Measurements from ENCODE around the gene HOXA11. TPM values are rescaled to one million over a fixed set of nuclear protein-coding genes. Genes with fewer than 3 reads are reported as not detected.
A peak's percentile ranks its signal among the peaks of the same experiment; 100 is the strongest.

HOXA11 gene
- polyA plus RNA-seq, 6 donors from 2014 or later, result not detected

- DNase-seq, result no peak
- Mint-ChIP-seq H3K27ac (peak within 1 kb of the TSS in 4 of 6 donors; percentile 89 to 97 (median 94)), H3K9me3 (peaks cover 0 to 27% (median 5%) of the 10 kb centered on the region in 7 donors), H3K4me3 (peak within 1 kb of the TSS in 7 of 8 donors; percentile 15 to 80 (median 64)), H3K4me1 (peaks cover 16 to 24% (median 22%) of the 10 kb centered on the region in 3 donors), H3K36me3 (peaks cover 4 to 14% of the 10 kb centered on the region in 2 donors), H3K27me3 (peaks cover 27 to 72% (median 46%) of the 10 kb centered on the region in 3 donors)
- ATAC-seq (ENCODE audit: low read depth in 2 of 2), result no peak
Observed at GRCh38 chr7:27165089-27165995, 19.7 kb downstream of the HOXA11 start, which contains the start of gene HOXA9. TSS of gene HOXA9 (minus strand) at chr7:27165537. CDS start at chr7:27165457, 80 bp downstream.

- Mint-ChIP-seq H3K27ac (peak overlapping the region in 4 of 6 donors; percentile 79 to 96 (median 93)), H3K9me3 (peaks cover 0 to 26% (median 5%) of the 10 kb centered on the region in 7 donors), H3K4me3 (peak overlapping the region in 5 of 8 donors; percentile 29 to 80 (median 69)), H3K27me3 (peaks cover 29 to 76% (median 49%) of the 10 kb centered on the region in 3 donors), H3K36me3 (peaks cover 4 to 14% of the 10 kb centered on the region in 2 donors), H3K4me1 (peaks cover 19 to 30% (median 28%) of the 10 kb centered on the region in 3 donors)
- DNase-seq (no peak), ATAC-seq (ENCODE audit: low read depth in 2 of 2) (no peak)
Observed at GRCh38 chr7:27164367-27165088, 20.5 kb downstream of the HOXA11 start.

GRCh38 chr7:27164045-27164366 lies 21.0 kb downstream of the HOXA11 start:
- ATAC-seq (ENCODE audit: low read depth in 2 of 2), result no peak
- no peak for DNase-seq
- H3K4me1 Mint-ChIP-seq, result peaks cover 19 to 32% (median 30%) of the 10 kb centered on the region in 3 donors
- peaks cover 31 to 76% (median 51%) of the 10 kb centered on the region in 3 donors for H3K27me3 Mint-ChIP-seq
- peaks cover 0 to 26% (median 5%) of the 10 kb centered on the region in 7 donors for H3K9me3 Mint-ChIP-seq
- peak overlapping the region in 4 of 6 donors; percentile 79 to 93 (median 92) for H3K27ac Mint-ChIP-seq
- peak overlapping the region in 4 of 8 donors; percentile 26 to 80 (median 72) for H3K4me3 Mint-ChIP-seq
- peaks cover 4 to 13% of the 10 kb centered on the region in 2 donors for H3K36me3 Mint-ChIP-seq

- Mint-ChIP-seq H3K4me1 (peaks cover 13 to 32% (median 29%) of the 10 kb centered on the region in 3 donors), H3K27me3 (peaks cover 31 to 76% (median 51%) of the 10 kb centered on the region in 3 donors), H3K27ac (peak overlapping the region in 4 of 6 donors; percentile 79 to 93 (median 92)), H3K4me3 (peak overlapping the region in 4 of 8 donors; percentile 23 to 80 (median 72)), H3K9me3 (peaks cover 0 to 25% (median 2%) of the 10 kb centered on the region in 7 donors), H3K36me3 (peaks cover 4 to 7% of the 10 kb centered on the region in 2 donors)
- DNase-seq (no peak), ATAC-seq (ENCODE audit: low read depth in 2 of 2) (no peak)
Observed at GRCh38 chr7:27163288-27164044, 21.6 kb downstream of the HOXA11 start.

DNA sequence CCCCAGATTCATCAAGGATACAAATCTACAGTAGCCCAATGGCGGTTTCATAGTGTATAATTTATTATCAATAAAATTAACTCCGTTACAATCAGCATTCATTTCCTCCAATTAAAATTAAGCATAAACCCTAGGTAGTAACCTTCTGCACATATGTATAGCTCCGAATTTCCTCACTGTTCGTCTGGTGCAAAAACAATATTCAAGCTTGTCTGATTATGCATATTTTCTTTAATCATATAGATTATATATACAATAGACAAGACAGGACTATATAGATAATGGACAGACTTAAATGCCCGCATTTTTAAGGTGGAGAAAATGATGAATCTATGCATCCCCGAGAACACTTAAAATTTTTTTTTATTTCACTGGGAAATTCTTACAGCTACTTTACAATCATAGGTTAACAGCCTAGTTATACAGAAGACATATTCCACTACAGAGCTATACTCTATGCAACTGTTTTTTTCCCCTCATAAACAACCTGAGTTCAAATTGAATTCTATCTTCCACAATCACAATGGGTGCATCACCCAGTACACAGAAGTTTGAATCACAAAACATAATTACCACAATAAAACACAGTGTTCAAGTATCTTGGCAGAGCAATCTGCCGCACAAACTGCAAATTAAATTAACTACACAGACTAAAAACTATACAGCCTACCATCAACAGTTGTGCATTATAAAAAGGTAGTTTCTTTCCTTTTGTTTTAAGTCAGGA lies 22.3 kb downstream of the HOXA11 start:
- peak overlapping the region in 2 of 8 donors; percentile 64 to 80 for H3K4me3 Mint-ChIP-seq
- ATAC-seq (ENCODE audit: low read depth in 2 of 2) (no peak), DNase-seq (no peak)
- H3K4me1 Mint-ChIP-seq, result peaks cover 20 to 38% (median 32%) of the 10 kb centered on the region in 3 donors
- H3K36me3 Mint-ChIP-seq, result peaks cover 4 to 11% of the 10 kb centered on the region in 2 donors
- H3K27me3 Mint-ChIP-seq, result peaks cover 37 to 76% (median 56%) of the 10 kb centered on the region in 3 donors
- peaks cover 0 to 27% (median 5%) of the 10 kb centered on the region in 7 donors for H3K9me3 Mint-ChIP-seq
- H3K27ac Mint-ChIP-seq, result peak overlapping the region in 2 of 6 donors; percentile 83 to 93

DNA sequence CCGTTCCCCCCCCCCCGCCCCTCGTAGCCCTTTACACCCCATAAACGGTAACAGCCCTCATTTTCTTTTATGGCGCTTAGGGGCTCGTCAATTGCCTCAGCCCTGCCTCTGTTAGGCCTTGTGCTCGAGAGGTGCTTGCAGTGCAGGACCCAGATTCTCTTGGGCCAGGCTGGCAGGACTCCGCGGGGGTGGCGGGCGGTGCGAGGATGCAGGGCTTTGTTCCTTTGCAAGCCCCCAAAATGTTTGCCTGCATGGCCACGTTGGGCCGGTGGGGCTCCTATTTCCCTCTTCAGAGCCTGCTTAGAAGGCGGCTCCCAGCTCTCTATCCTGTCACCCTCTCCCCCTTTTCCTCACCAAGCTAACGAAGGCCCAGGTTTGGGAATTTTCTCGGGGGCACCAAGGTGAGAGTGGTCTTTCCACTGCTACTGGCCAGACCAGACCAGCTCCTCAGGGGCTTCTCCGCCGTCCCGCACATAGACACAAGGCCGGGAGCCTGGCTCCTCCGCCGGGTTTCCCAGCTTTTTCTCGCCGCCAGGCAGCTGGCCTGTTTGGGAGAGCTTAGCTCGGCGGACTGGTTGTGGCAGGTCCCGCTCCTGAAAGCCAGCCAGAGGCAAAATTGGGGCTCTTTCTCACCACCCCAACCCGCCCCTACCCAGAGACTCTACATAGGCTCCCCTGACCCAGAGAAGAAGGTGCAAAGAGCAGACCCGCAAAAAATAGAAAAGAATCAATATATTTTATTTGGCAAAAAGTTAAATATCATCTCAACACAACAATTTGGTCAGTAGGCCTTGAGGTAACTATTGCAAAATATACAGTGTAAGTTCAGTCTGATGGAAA lies 23.1 kb downstream of the HOXA11 start:
- Mint-ChIP-seq H3K27ac (peak overlapping the region in 1 of 6 donors; percentile 89), H3K4me1 (peaks cover 21 to 35% (median 33%) of the 10 kb centered on the region in 3 donors), H3K9me3 (peaks cover 0 to 24% (median 5%) of the 10 kb centered on the region in 7 donors), H3K4me3 (peak overlapping the region in 5 of 8 donors; percentile 39 to 80 (median 45)), H3K27me3 (peaks cover 40 to 76% (median 53%) of the 10 kb centered on the region in 3 donors), H3K36me3 (peaks cover 4 to 8% of the 10 kb centered on the region in 2 donors)
- ATAC-seq (ENCODE audit: low read depth in 2 of 2), result no peak
- no peak for DNase-seq

- peaks cover 4 to 8% of the 10 kb centered on the region in 2 donors for H3K36me3 Mint-ChIP-seq
- peak overlapping the region in 4 of 6 donors; percentile 64 to 93 (median 75) for H3K27ac Mint-ChIP-seq
- H3K9me3 Mint-ChIP-seq, result peaks cover 0 to 27% (median 5%) of the 10 kb centered on the region in 7 donors
- H3K4me3 Mint-ChIP-seq, result peak overlapping the region; percentile 74 to 89 (median 81)
- peaks cover 21 to 35% (median 35%) of the 10 kb centered on the region in 3 donors for H3K4me1 Mint-ChIP-seq
- peaks cover 40 to 76% (median 51%) of the 10 kb centered on the region in 3 donors for H3K27me3 Mint-ChIP-seq
- DNase-seq (no peak), ATAC-seq (ENCODE audit: low read depth in 2 of 2) (peak; percentile 56 to 57)
Observed at GRCh38 chr7:27161214-27161720, 23.8 kb downstream of the HOXA11 start.

DNA sequence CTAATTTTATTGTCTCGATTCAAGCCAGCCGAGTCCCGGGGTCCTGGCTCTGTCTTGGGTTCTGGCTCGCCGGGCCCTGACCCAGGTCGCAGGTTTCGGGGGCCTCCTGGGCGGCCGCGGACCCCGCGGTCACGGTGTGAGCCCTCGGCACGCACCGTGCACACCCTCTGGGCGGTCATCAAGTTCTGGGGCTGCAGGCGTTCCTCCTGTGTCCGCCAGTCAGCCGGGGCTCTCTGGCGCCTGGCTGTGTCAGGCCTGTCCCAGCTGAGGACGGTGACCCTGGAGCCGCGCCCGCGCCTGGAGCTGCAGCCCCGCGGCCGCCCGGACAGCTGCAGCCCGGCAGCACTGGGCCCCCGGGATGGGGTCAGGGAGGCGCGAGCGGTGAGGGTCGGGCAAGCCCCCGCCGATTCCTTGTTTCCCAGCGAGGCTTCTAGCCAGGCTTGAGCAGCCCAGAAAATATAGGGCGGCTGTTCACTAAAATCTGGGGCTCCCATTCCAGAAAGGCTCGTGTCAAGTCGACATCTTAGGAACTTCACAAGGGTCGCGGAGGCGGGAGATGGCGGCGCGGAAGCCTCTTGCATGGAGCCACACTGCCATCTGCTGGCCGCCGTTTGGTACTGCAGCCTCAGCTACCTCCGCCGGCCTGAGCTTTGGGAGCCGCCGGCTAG lies 24.4 kb downstream of the HOXA11 start:
- Mint-ChIP-seq H3K4me1 (peaks cover 22 to 35% (median 35%) of the 10 kb centered on the region in 3 donors), H3K27me3 (peaks cover 40 to 74% (median 53%) of the 10 kb centered on the region in 3 donors), H3K27ac (peak overlapping the region in 4 of 6 donors; percentile 83 to 98 (median 86)), H3K9me3 (peaks cover 0 to 26% (median 5%) of the 10 kb centered on the region in 7 donors), H3K4me3 (peak overlapping the region; percentile 74 to 89 (median 82)), H3K36me3 (peaks cover 2 to 8% of the 10 kb centered on the region in 2 donors)
- peak; percentile 81 for DNase-seq
- peak; percentile 72 to 79 for ATAC-seq (ENCODE audit: low read depth in 2 of 2)

DNA sequence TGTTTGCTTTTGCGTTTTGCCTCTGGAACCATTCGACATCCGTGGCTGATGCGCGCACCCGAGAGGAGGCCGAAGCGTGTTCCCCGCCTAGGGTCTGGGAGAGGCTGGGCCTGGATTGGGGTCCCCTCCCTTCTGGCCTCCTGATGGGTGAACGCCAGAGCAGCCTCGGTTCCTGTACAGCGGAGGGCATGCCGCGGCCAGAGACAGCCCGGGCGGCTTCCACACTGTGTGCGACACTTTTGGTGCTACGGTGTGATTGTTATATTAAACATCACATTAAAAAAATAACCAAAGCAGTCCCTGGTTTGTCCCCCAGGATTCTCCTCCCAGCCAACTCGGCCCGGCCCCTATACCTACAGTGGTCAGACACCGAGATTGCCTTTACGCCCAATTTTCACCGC lies 24.9 kb downstream of the HOXA11 start:
- peak; percentile 23 to 30 for ATAC-seq (ENCODE audit: low read depth in 2 of 2)
- peaks cover 0 to 8% of the 10 kb centered on the region in 2 donors for H3K36me3 Mint-ChIP-seq
- DNase-seq, result no peak
- peaks cover 44 to 77% (median 59%) of the 10 kb centered on the region in 3 donors for H3K27me3 Mint-ChIP-seq
- H3K9me3 Mint-ChIP-seq, result peaks cover 0 to 27% (median 5%) of the 10 kb centered on the region in 7 donors
- peaks cover 25 to 39% (median 39%) of the 10 kb centered on the region in 3 donors for H3K4me1 Mint-ChIP-seq
- peak overlapping the region in 4 of 6 donors; percentile 78 to 98 (median 86) for H3K27ac Mint-ChIP-seq
- H3K4me3 Mint-ChIP-seq, result peak overlapping the region; percentile 71 to 88 (median 80)

GRCh38 chr7:27159266-27160144 lies 25.5 kb downstream of the HOXA11 start:
- Mint-ChIP-seq H3K4me1 (peaks cover 29 to 45% (median 40%) of the 10 kb centered on the region in 3 donors), H3K27ac (peak overlapping the region in 4 of 6 donors; percentile 88 to 98 (median 92)), H3K9me3 (peaks cover 0 to 33% (median 5%) of the 10 kb centered on the region in 7 donors), H3K36me3 (peaks cover 0 to 14% of the 10 kb centered on the region in 2 donors), H3K27me3 (peaks cover 49 to 83% (median 63%) of the 10 kb centered on the region in 3 donors), H3K4me3 (peak overlapping the region; percentile 24 to 88 (median 80))
- ATAC-seq (ENCODE audit: low read depth in 2 of 2), result no peak
- no peak for DNase-seq

Measured in naive B cell (primary cell).